Nucleus accumbens (tissue), 56 donors: ENCODE measurements around the gene CORO1C.

Source experiments
- DNase-seq, 56 donors: peaks; one replicate each; lab custom pipeline; 2025; lab: John Stamatoyannopoulos, UW

Gene CORO1C

GRCh38 chr12:108607981-108608600 lies 123.2 kb downstream of the CORO1C start:
- no peak for DNase-seq

GRCh38 chr12:108606492-108606891 lies 124.8 kb downstream of the CORO1C start:
- no peak for DNase-seq

GRCh38 chr12:108605690-108606406 lies 125.5 kb downstream of the CORO1C start:
- DNase-seq, result no peak

GRCh38 chr12:108605000-108605689 lies 126.2 kb downstream of the CORO1C start:
- DNase-seq, result no peak

GRCh38 chr12:108604208-108604941 lies 126.9 kb downstream of the CORO1C start:
- no peak for DNase-seq

- DNase-seq, result no peak
Observed at GRCh38 chr12:108603743-108604142, 127.6 kb downstream of the CORO1C start.

- DNase-seq, result no peak
Observed at GRCh38 chr12:108602976-108603704, 128.2 kb downstream of the CORO1C start.

GRCh38 chr12:108602209-108602705 lies 129.1 kb downstream of the CORO1C start:
- no peak for DNase-seq

- DNase-seq, result no peak
Observed at GRCh38 chr12:108600702-108601007, 130.7 kb downstream of the CORO1C start.

- DNase-seq, result no peak
Observed at GRCh38 chr12:108599948-108600701, 131.2 kb downstream of the CORO1C start.

- no peak for DNase-seq
Observed at GRCh38 chr12:108599541-108599940, 131.8 kb downstream of the CORO1C start.

GRCh38 chr12:108598553-108599250 lies 132.6 kb downstream of the CORO1C start:
- DNase-seq, result no peak

- peak in 5 of 56 donors; percentile 9 to 23 (median 13) for DNase-seq
Observed at GRCh38 chr12:108597559-108598471, 133.5 kb downstream of the CORO1C start, which contains the start of gene TMEM119. Gene TMEM119, minus strand, starts transcription at chr12:108598084. Its CDS starts 5,701 bp downstream, at chr12:108592383.

GRCh38 chr12:108596854-108597558 lies 134.3 kb downstream of the CORO1C start:
- no peak for DNase-seq

- DNase-seq, result no peak
Observed at GRCh38 chr12:108595711-108596647, 135.3 kb downstream of the CORO1C start.
